K562 (cell line): ENCODE results near the gene EDEM1. TPM values are rescaled to one million over a fixed set of nuclear protein-coding genes. Genes with fewer than 3 reads are reported as not detected.
A peak's percentile ranks its signal among the peaks of the same experiment; 100 is the strongest.

Experiments
- ARID2 ChIP-seq: fragments of 450-650 bp; IDR thresholded peaks from 2 replicates; pipeline ENCODE4 v1.6.1; 2017; ENCODE audit warnings: antibody characterized with exemption, mild to moderate bottlenecking
- BCOR ChIP-seq: fragments of 450-650 bp; IDR thresholded peaks from 2 replicates; pipeline ENCODE4 v1.6.1; 2016
- BMI1 ChIP-seq: fragments of 150-350 bp; IDR thresholded peaks from 2 replicates; pipeline ENCODE4 v1.6.1; 2014; ENCODE audit warnings: low read length
- CAMTA2 ChIP-seq: fragments of 250-450 bp; sonication (Bioruptor Pico); conservative IDR thresholded peaks from 2 replicates; pipeline ENCODE4 v1.5.1; 2022
- CBX3 ChIP-seq, 2 experiments: IDR thresholded peaks; 1 replicate in 1 of 2; 2 replicates in 1 of 2; pipeline ENCODE4 v1.6.1; 2012; ENCODE audit warnings: inconsistent platforms in 2 of 2, low read length in 2 of 2, borderline replicate concordance in 1 of 2, control low read depth in 1 of 2
- HDAC3 ChIP-seq: fragments of 450-650 bp; IDR thresholded peaks from 2 replicates; pipeline ENCODE4 v1.6.1; 2018; ENCODE audit warnings: borderline replicate concordance, mild to moderate bottlenecking, moderate library complexity; ENCODE audit not compliant: partially characterized antibody
- HLTF ChIP-seq: fragments of 450-650 bp; IDR thresholded peaks from 2 replicates; pipeline ENCODE4 v1.6.1; 2016
- MAZ ChIP-seq, 2 experiments: fragments of 450-650 bp in 1 of 2; sonication (generic) in 1 of 2; formaldehyde crosslinking; IDR thresholded peaks in 1 of 2; conservative IDR thresholded peaks in 1 of 2; 2 replicates each; pipeline versions ENCODE4 v1.4.0 to v1.5.0; 2020; ENCODE audit warnings: mild to moderate bottlenecking in 1 of 2, missing genetic modification reagents in 1 of 2
- MXI1 ChIP-seq: IDR thresholded peaks from 2 replicates; pipeline ENCODE4 v1.6.1; 2011; ENCODE audit warnings: low read depth, mild to moderate bottlenecking, improper control_type of control experiment, low read length
- PHB2 ChIP-seq: fragments of 450-650 bp; IDR thresholded peaks from 2 replicates; pipeline ENCODE4 v1.6.1; 2017; ENCODE audit warnings: low read depth
- PURB ChIP-seq: sonication (generic); formaldehyde crosslinking; IDR thresholded peaks from 2 replicates; pipeline ENCODE4 v1.9.0; 2021; ENCODE audit warnings: low read depth, mild to moderate bottlenecking, missing genetic modification reagents
- SIX5 ChIP-seq, 2 experiments: IDR thresholded peaks; 2 replicates each; pipeline ENCODE4 v1.6.1; 2011; ENCODE audit warnings: low read length in 2 of 2, borderline replicate concordance in 1 of 2, low read depth in 1 of 2, mild to moderate bottlenecking in 1 of 2, moderate library complexity in 1 of 2; ENCODE audit not compliant: insufficient read depth in 1 of 2
- SNIP1 ChIP-seq: fragments of 450-650 bp; IDR thresholded peaks from 2 replicates; pipeline ENCODE4 v1.7.1; 2017; ENCODE audit warnings: low read depth, mild to moderate bottlenecking
- SRSF1 ChIP-seq: fragments of 200-400 bp; formaldehyde crosslinking; IDR thresholded peaks from 2 replicates; pipeline ENCODE4 v1.6.1; 2017; ENCODE audit warnings: mild to moderate bottlenecking, low read depth, low read length, moderate library complexity
- TAF15 ChIP-seq: fragments of 200-400 bp; formaldehyde crosslinking; IDR thresholded peaks from 2 replicates; pipeline ENCODE4 v1.6.1; 2017; ENCODE audit warnings: mild to moderate bottlenecking, low read depth, low read length, moderate library complexity
- TCF7L2 ChIP-seq: fragments of 150-350 bp; IDR thresholded peaks from 2 replicates; pipeline ENCODE4 v1.6.1; 2016; ENCODE audit warnings: low read depth, mild to moderate bottlenecking, low read length, moderate library complexity
- TOE1 ChIP-seq, 2 experiments: fragments of 450-650 bp in 1 of 2; sonication (generic) in 1 of 2; formaldehyde crosslinking in 1 of 2; IDR thresholded peaks; 2 replicates each; pipeline versions ENCODE4 v1.7.1 to v1.8.0; 2016 to 2022; ENCODE audit warnings: borderline replicate concordance in 2 of 2, mild to moderate bottlenecking in 2 of 2, antibody characterized with exemption in 1 of 2, inconsistent platforms in 1 of 2, low read depth in 1 of 2, missing genetic modification reagents in 1 of 2, moderate library complexity in 1 of 2
- ZBTB11 ChIP-seq, 3 experiments: fragments of 200-800 bp in 1 of 3; fragments of 250-450 bp in 1 of 3; fragments of 450-650 bp in 1 of 3; sonication (Bioruptor Pico) in 1 of 3; sonication (Bioruptor generic) in 1 of 3; formaldehyde crosslinking in 1 of 3; IDR thresholded peaks; 2 replicates each; pipeline versions ENCODE4 v1.6.1 to v1.8.0; 2016 to 2022; ENCODE audit warnings: mild to moderate bottlenecking in 2 of 3, missing genetic modification characterization in 2 of 3, missing compliant biosample characterization in 1 of 3, moderate library complexity in 1 of 3
- ZNF146 ChIP-seq: IDR thresholded peaks from one replicate; pipeline ENCODE4 v1.6.1; 2018; ENCODE audit warnings: missing compliant biosample characterization; ENCODE audit not compliant: unreplicated experiment
- ZNF217 ChIP-seq: sonication (generic); formaldehyde crosslinking; IDR thresholded peaks from 2 replicates; pipeline ENCODE4 v1.8.0; 2022; ENCODE audit warnings: mild to moderate bottlenecking, missing genetic modification reagents
- ZNF408 ChIP-seq: fragments of 250-450 bp; sonication (Bioruptor Pico); IDR thresholded peaks from 2 replicates; pipeline ENCODE4 v1.4.0; 2020; ENCODE audit warnings: low read depth, mild to moderate bottlenecking, moderate library complexity
- ZNF436 ChIP-seq: fragments of 250-450, 450-650 bp; sonication (Bioruptor Pico); formaldehyde crosslinking; IDR thresholded peaks from 2 replicates; pipeline ENCODE4 v1.7.0; 2020; ENCODE audit warnings: mild to moderate bottlenecking
- polyA plus RNA-seq, 8 experiments: library from polyadenylated mRNA; depleted of rRNA in 4 of 8; stranded (reverse) in 5 of 8; unstranded in 3 of 8; fragments of >200 nt; fragmentation: Nextera tagmentation in 2 of 8; fragmentation: Illumina TruSeq in 1 of 8; extraction: Ambion mirVana in 2 of 8; extraction: Trizol in 1 of 8; gene quantifications; 2 replicates each; pipeline versions ENCODE4 v1.2.1 to v1.2.3, GENCODE V29; 2011 to 2014; ENCODE audit warnings: inconsistent platforms in 1 of 8, missing spikeins in 1 of 8
- total RNA-seq, 7 experiments: library from RNA; depleted of rRNA in 6 of 7; stranded (reverse); fragments of >200 nt in 6 of 7; fragmentation: Illumina TruSeq in 2 of 7; extraction: Trizol in 2 of 7; gene quantifications; 2 replicates each; pipeline versions ENCODE4 v1.2.1 to v1.2.3, GENCODE V29; 2011 to 2021; ENCODE audit warnings: low replicate concordance in 1 of 7
- TF ChIP-seq, protein P1 (sequence below): conservative IDR thresholded peaks from 2 replicates; pipeline ENCODE4 v1.6.1; 2011; ENCODE audit warnings: low read depth, mild to moderate bottlenecking, low read length; ENCODE audit not compliant: control insufficient read depth
- TF ChIP-seq, protein P2 (sequence below): fragments of 450-650 bp; formaldehyde crosslinking; conservative IDR thresholded peaks from 2 replicates; pipeline ENCODE4 v1.4.0; 2022; ENCODE audit warnings: mild to moderate bottlenecking, missing genetic modification characterization

EDEM1 gene
- total and polyA plus RNA-seq, 9 of the 15 experiments (the other 6 are each of a cell fraction or from before 2014, with no cell fraction given), result 6.2 to 36.7 (median 14.3) TPM

DNA sequence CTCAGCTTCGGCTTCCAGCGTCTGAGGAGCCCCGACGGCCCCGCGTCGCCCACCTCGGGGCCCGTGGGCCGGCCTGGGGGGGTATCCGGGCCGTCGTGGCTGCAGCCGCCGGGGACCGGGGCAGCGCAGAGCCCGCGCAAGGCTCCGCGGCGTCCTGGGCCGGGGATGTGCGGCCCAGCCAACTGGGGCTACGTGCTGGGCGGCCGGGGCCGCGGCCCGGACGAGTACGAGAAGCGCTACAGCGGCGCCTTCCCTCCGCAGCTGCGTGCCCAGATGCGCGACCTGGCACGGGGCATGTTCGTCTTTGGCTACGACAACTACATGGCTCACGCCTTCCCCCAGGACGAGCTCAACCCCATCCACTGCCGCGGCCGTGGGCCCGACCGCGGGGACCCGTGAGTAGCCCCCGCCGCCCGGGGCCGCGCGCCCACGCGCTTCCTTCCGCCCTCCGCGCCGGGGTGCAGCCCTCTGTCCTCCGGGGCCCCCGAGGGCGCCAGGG is 462 bp downstream of the EDEM1 start (continued):
- TF ChIP-seq CAMTA2 (CRISPR knock-in tag), result no peak
- peak; percentile 12 to 52; a peak in 3 of 4 replicates for TF ChIP-seq MAZ (CRISPR knock-in tag; conservative IDR thresholded peaks at IDR 0.05 in 1 of 2, IDR thresholded peaks at IDR 0.05 in 1 of 2)
- TF ChIP-seq BCOR, result no peak
- no peak for TF ChIP-seq PURB
- no peak for TF ChIP-seq MXI1
- TF ChIP-seq HDAC3, result no peak
- no peak for TF ChIP-seq ZNF217 (CRISPR knock-in tag)
- peak in 2 of 3 experiments; percentile 85 to 94; a peak in 4 of 6 replicates for TF ChIP-seq ZBTB11 (CRISPR knock-in tag; IDR thresholded peaks at IDR 0.05)
- no peak for TF ChIP-seq HLTF
- TF ChIP-seq CBX3 (IDR thresholded peaks at IDR 0.05; ENCODE audit: borderline replicate concordance in 1 of 2, low read length in 2 of 2), result no peak
- TF ChIP-seq, protein P1, sequence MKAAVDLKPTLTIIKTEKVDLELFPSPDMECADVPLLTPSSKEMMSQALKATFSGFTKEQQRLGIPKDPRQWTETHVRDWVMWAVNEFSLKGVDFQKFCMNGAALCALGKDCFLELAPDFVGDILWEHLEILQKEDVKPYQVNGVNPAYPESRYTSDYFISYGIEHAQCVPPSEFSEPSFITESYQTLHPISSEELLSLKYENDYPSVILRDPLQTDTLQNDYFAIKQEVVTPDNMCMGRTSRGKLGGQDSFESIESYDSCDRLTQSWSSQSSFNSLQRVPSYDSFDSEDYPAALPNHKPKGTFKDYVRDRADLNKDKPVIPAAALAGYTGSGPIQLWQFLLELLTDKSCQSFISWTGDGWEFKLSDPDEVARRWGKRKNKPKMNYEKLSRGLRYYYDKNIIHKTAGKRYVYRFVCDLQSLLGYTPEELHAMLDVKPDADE, result no peak
- TF ChIP-seq ZNF146 (CRISPR knock-in tag), result no peak
- TF ChIP-seq ZNF436, result no peak
- TF ChIP-seq, protein P2, sequence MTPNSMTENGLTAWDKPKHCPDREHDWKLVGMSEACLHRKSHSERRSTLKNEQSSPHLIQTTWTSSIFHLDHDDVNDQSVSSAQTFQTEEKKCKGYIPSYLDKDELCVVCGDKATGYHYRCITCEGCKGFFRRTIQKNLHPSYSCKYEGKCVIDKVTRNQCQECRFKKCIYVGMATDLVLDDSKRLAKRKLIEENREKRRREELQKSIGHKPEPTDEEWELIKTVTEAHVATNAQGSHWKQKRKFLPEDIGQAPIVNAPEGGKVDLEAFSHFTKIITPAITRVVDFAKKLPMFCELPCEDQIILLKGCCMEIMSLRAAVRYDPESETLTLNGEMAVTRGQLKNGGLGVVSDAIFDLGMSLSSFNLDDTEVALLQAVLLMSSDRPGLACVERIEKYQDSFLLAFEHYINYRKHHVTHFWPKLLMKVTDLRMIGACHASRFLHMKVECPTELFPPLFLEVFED, result no peak
- no peak for TF ChIP-seq ZNF408 (CRISPR knock-in tag)
- TF ChIP-seq BMI1, result no peak
- no peak for TF ChIP-seq TAF15
- TF ChIP-seq ARID2, result no peak
- TF ChIP-seq SRSF1, result no peak
- TF ChIP-seq PHB2, result no peak
- no peak for TF ChIP-seq TOE1 (IDR thresholded peaks at IDR 0.05; ENCODE audit: borderline replicate concordance)
- TF ChIP-seq TOE1 (CRISPR knock-in tag; IDR thresholded peaks at IDR 0.05; ENCODE audit: borderline replicate concordance, low read depth), result no peak
- no peak for TF ChIP-seq SNIP1
- TF ChIP-seq SIX5 (IDR thresholded peaks at IDR 0.05; ENCODE audit: borderline replicate concordance in 1 of 2, insufficient read depth in 1 of 2, low read depth in 1 of 2, low read length in 2 of 2), result no peak
- TF ChIP-seq TCF7L2, result no peak
